Measurements from ENCODE around the gene SPATA6L. TPM values are rescaled to one million over a fixed set of nuclear protein-coding genes. Genes with fewer than 3 reads are reported as not detected.

SPATA6L gene
- total and polyA plus RNA-seq, 2 of the 13 experiments (the other 11 are each of a cell fraction or from before 2014, with no cell fraction given), result 1.1 to 1.9 TPM

- no peaks in the 10 kb centered on the region for H3K36me3 ChIP-seq (replicated peaks in 1 of 2; ENCODE audit: control insufficient read depth in 1 of 2, insufficient read depth in 2 of 2, low read length in 2 of 2)
- no peak for DNase-seq (ENCODE audit: low spot score)
- H3K4me1 ChIP-seq (ENCODE audit: insufficient read depth, low read length), result peaks cover 18% of the 10 kb centered on the region
- H2AFZ ChIP-seq (ENCODE audit: low read length), result no peak overlapping the region
- no peak overlapping the region for H3K4me3 ChIP-seq (replicated peaks in 1 of 3; ENCODE audit: insufficient read depth in 1 of 3, low read depth in 2 of 3, low read length in 3 of 3)
- H3K27ac ChIP-seq (ENCODE audit: extremely low read length, insufficient read depth, low read length), result no peak overlapping the region
- intact Hi-C loops (cut with micrococcal nuclease; ENCODE audit: unreplicated experiment) (loop anchor here (10.0 kb wide), 1 partner anchor 64 kb away; no protein-coding TSS in a partner anchor), in situ Hi-C loops (cut with HindIII; ENCODE audit: extremely low pct_ligation_motif_present, low pct_unique_long_range_greater_than_20kb) (no loop called here)
- BruUV-seq (replicated peaks), result no TSS peak
- no peak for ATAC-seq
- POLR2A ChIA-PET, result no interaction called here
- no peak overlapping the region for H3K4me2 ChIP-seq (ENCODE audit: low read depth, low read length)
- no peaks in the 10 kb centered on the region for H3K9me3 ChIP-seq (ENCODE audit: low read length)
- H3K27me3 ChIP-seq (ENCODE audit: control insufficient read depth in 1 of 2, insufficient read depth in 2 of 2, low read length in 2 of 2), result no peaks in the 10 kb centered on the region
- H3K79me2 ChIP-seq (ENCODE audit: insufficient read depth, low read length), result no peaks in the 10 kb centered on the region
- H3K9ac ChIP-seq (ENCODE audit: insufficient read depth, low read depth, low read length), result no peak overlapping the region
- FAIRE-seq, result no peak
- CTCF ChIA-PET (ENCODE audit: low intra/inter-chr PET ratio, low total read pairs), result no interaction called here
- H4K20me1 ChIP-seq (ENCODE audit: insufficient read depth, low read length), result no peaks in the 10 kb centered on the region
- WGBS (ENCODE audit: low lambda C conversion rate), result 75% methylated on average over 2 of the region's 2 CpGs
- TF ChIP-seq ZBED4 (CRISPR knock-in tag; IDR thresholded peaks at IDR 0.05; ENCODE audit: borderline replicate concordance) (no peak), ISL2 (CRISPR knock-in tag; IDR thresholded peaks at IDR 0.05) (no peak), AHDC1 (CRISPR knock-in tag; IDR thresholded peaks at IDR 0.05; ENCODE audit: borderline replicate concordance) (no peak), XBP1 (CRISPR knock-in tag; IDR thresholded peaks at IDR 0.05) (no peak), PATZ1 (CRISPR knock-in tag; IDR thresholded peaks at IDR 0.05) (no peak), GZF1 (CRISPR knock-in tag; IDR thresholded peaks at IDR 0.05) (no peak), KAT8 (CRISPR knock-in tag; IDR thresholded peaks at IDR 0.05) (no peak), MAZ (IDR thresholded peaks at IDR 0.05; ENCODE audit: borderline replicate concordance, low read depth, low read length) (no peak), MAZ (CRISPR knock-in tag; IDR thresholded peaks at IDR 0.05; ENCODE audit: low read depth) (no peak), CBX1 (IDR thresholded peaks at IDR 0.05; ENCODE audit: low read depth) (no peak), SPEN (CRISPR knock-in tag; IDR thresholded peaks at IDR 0.05; ENCODE audit: low read depth) (no peak), SMARCC2 (IDR thresholded peaks at IDR 0.05) (no peak), CERS6 (CRISPR knock-in tag; IDR thresholded peaks at IDR 0.05) (no peak), KDM1A (CRISPR knock-in tag; IDR thresholded peaks at IDR 0.05) (no peak)
These were observed 87.3 kb downstream of the SPATA6L start for GRCh38 chr9:4579001-4579400.

Data from HepG2 (cell line).